ENCODE measurements around the gene TXNRD1.

GRCh38 chr12:104204690-104205480 lies 10.7 kb upstream of the TXNRD1 start:
- no peak for TF ChIP-seq POLR2A (IDR thresholded peaks at IDR 0.05)
- no peak for TF ChIP-seq CTCF (IDR thresholded peaks at IDR 0.05)
- no peak for TF ChIP-seq EP300 (IDR thresholded peaks at IDR 0.05)
